Measurements from ENCODE around the gene SSH2.
"Not testable (repeated sequence)": the region's sequence is repeated elsewhere in the genome, so short reads cannot be mapped to it uniquely, and the experiment has no call there.

SSH2 gene

DNA sequence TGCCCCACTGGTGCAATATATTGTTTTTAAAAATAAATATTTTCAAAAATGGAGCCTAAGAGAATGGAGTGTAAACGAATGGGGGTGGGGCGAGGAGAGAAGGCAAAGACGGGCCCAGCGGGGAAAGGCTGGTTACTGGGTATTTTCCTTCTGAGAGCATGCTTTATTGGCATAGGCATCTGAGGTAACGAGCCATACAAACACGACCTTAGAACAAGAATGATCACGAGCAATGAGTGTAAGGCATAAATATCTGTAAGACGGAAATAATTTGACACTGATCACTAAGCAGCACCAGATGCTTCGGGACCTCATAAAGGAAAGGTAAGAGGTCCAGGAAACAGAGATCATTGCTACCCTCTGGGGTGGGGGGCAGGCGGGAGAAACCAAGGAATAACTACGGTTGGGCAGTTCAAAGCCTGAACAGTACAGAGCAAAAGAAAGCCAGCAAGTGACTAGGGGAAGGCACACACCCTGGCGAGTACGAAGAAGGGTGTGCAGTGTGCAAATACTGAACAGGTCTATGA, 959 bp downstream of the SSH2 start:
- DNase-seq (ENCODE audit: low read depth): no peak

DNA sequence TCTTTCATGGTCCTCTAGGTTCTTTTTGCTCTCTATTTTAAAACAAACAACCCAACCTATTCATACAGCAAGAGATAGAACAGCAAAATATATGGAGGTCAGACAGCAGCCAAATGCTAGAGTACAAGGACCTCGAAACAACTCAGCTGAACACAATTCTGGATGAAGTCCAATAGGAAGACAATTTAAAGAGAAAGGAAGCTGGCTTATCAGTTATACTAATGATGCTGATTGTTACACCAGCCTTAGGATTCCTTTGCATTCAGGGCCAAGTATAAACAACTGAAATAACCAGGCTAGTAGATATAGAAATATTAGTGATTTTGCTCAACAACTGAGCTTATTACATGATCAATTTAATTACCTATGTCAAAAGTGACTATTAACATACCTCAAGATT, 2.5 kb downstream of the SSH2 start:
- no peak for DNase-seq (ENCODE audit: low read depth)

DNA sequence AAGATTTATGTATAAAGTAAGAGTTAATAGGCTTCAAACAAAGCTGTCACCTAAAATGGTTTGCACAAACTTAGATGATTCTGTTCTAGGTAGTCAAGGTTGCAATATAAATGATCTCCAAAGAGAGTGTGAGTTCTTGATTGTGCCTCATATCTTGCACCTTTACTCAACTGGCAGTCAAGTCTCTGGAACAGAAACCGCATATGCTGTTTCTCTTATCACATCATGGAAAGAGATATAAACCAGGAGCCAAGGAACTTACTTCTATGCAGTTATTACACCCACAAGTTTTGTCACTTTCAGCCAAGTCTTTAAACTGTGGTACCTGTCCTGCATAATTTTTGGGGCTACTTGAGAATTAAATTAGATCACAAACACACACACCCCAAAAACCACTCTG, 5.2 kb downstream of the SSH2 start:
- DNase-seq (ENCODE audit: low read depth): no peak

DNA sequence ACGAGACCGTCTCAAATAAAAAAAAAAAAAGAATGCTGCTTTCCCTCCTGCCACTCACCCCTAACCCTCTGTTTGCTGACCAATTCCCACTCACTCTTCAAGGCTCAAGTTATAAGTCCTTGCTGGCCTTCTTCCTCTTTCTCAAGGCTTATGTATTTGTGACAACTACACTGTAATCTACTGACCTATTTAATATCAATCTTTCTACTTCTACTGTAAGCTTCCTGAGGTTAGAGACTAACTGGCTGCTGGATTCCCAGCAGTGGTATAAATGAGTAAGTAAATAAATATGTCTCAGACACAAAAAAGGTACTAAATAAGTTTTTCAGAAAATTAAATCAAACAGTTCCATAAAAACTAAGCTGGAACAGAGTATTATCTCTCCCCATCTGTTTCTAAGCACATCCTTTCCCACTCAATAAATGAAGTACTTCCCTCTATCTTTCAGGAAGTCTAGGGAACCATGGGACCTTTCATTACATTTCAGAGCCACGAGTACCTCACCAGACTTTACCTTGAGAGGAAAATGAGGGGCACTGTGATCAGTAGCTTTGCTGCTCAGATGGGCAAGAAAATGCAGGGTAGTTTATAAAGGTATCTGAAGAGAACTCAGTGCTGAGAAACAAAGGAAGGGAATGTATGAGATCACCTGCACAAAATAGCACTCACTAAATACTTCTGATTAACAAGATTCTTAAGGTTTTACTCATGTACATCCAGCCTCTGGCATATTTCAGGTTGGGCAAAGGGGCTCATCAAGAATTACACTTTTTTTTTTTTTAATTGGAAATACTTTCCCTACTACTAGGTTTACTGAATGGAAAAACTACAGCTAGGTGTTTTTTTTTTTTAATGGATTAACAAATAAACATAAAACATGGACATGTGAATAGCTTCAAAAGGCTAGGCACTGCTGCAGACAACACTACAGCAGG, 10.8 kb downstream of the SSH2 start:
- no peak for DNase-seq (ENCODE audit: low read depth)

DNA sequence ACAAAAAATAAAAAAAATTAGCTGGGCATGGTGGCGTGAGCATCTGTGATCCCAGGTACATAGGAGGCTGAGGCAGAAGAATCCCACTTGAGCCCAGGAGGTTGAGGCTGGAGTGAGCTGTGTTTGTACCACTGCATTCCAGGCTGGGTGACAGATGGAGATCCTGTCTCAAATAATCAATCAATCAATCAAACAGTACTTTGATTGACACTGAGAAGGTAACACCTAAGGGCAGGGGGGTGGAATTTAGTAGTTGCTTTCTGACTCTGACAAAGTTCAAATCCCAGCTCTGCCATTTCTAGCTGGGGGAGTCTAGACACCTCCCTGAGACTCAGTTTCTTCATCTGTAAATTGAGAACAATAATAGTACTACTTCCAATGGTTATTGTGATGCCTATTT, 12.0 kb downstream of the SSH2 start:
- no peak for DNase-seq (ENCODE audit: low read depth)

DNA sequence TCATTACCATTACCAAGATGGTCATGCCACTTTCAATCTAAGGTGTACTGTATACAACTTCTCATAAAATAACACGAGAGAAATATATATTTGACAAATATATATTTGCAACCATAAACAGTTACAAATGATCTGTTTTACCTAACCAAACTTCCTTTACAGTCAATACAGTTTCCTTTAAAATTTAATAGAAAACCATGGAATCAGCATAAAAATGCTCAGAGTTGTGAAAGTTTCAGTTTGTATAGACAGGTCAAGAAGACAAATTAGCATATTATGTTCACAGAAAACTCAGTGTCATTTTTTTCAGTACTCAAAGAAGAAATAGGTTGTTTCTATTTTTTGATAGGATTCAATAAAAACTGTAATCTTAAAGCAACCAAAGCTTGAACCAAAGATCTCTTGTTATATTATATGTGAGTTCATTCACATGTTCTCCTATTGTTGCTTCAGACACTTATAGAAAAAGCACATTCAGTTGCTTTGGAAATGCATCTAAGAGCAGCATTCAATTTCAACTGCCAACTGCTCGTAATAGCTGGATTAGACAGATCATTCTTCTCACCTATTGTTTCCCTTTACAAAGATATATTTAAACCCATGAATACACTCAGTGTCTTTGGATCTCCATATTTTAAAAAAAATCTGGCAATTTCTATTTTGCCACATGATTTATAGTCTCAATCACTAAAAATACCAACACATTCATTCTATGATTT, 15.1 kb downstream of the SSH2 start:
- no peak for DNase-seq (ENCODE audit: low read depth)

DNA sequence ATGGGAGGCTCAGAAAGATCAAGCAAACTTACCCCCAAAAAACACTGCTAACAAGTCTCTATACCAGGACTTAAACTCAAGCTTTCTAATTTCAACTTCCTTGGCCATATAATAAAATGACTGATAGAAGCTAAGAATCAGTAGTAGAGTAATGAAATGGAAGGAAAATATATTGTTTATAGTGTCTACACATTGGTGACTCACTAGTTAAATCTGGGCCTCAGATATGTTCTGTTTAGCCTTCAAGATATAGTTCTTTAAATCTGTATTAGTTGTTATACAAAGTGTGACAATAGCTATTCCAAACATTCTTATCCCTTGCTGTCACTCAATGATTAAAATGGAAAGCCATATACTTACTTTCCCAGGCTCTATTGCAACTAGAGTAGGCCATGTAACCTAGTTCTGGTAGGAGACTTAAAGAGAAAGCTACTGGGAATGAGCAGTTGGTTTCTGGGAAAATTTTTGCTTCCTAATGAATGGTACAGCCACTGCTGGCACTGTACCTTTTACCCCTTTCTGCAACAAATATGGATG, 18.3 kb downstream of the SSH2 start:
- no peak for DNase-seq (ENCODE audit: low read depth)

DNA sequence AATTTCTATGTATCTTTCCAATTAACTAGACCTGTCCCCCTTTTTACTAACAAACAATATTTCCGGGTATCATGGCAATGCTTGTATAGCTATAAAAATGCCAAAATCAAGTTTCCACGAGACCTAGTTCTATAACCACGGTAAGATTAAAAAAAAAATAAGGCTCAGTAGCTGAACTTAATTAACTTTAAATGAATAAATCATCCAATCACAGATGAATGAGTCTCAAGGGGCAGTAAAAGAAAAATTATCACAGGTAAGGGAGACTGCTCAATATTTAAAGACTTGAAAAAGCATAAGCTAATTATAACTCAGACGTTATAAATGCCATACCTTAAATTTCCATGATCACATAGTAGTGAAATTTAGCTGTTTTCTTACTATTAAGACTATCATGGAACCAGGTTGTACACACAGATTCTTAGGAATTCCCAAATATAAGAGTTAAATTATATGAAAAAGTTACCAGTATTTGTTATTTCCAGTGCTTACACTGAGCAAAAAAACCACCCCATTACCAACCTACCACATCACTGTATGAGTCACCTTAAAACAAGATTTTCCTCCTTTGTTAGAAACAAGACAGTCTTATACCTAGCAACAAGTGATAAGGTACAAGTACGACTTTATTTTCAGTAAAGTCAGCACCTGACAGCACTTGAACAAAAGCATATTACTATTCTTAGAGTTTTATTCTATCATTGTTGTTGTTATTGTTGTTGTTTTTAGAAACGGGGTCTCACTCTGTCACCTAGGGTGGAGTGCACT, 20.6 kb downstream of the SSH2 start:
- no peak for DNase-seq (ENCODE audit: low read depth)

DNA sequence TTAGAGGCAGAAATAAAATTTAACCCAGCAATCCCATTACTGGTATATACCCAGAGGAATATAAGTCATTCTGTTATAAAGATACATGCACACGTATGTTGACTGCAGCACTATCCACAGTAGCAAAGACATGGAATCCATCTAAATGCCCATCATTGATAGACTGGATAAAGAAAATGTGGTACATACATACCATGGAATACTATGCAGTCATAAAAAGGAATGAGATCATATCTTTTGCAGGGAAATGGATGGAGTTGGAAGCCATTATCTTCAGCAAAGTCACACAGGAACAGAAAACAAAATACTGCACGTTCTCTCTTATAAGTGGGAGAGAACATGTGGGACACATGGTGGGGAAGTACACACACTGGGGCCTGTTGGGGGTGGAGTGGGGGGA, 23.1 kb downstream of the SSH2 start:
- DNase-seq (ENCODE audit: low read depth): no peak

DNA sequence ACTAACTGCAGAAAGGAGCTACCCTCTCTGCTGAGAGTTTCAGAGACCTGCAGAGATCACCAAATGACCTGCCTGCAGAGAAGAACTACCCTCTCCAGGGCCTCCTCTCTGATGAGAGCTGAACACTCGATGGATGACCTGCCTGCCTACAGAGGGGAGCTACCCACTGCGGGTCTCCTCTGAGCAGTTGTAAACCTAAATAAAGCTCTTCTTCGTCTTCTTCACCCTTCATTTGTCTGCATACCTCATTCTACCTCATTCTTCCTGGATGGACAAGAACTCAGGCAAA, 24.2 kb downstream of the SSH2 start:
- DNase-seq (ENCODE audit: low read depth): no peak

DNA sequence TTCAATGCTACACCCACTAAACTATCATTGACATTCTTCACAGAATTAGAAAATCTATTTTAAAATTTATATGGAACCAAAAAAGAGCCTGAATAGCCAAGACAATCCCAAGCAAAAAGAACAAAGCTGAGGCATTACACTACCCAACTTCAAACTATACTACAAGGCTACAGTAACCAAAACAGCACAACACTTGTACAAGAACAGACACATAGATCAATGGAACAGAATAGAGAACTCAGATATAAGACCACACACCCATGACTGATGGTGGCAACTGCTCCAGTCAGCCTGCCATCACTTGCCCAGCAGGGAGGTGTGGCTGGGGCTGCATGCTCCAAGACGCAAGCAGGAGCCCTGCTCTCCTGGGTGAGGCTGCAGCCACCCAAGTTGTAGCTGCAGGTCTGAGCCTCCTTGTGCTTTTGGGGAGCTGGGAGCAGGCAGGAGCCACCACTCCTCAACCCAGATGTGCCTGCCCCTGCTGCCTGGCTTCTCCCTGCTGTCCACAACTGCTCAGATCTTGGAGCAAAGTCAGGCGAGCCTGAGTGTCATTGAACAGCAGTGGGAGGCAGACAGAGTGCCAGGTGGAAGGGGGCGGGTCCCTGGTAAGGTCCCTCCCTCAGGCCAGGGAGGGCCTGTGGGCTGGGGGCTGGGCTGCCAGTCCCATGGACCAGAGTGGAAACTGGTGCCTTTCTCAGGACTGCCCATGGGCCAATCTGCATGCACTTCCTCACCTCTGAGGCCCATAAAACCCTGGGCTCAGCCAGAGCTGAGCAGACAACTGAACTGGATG, 24.7 kb downstream of the SSH2 start:
- no peak for DNase-seq (ENCODE audit: low read depth)

DNA sequence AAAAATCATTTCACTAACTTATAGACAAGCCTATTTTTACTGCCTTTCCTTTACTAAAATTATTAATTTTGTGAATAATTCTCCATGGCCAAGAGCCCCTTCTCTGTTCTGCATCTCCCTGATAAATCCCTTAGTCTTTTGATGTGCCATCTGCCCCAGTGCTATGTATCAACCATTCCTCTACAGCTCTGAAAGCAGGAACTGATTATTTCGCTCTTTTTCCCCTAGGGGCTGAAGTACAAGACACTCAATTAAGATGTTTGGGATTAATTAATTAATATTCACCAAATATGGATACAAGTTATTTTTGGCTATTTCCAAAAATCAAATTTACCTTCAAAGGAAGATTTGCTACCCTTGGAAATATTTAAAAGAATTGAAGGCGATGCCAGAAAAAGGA, 26.6 kb downstream of the SSH2 start:
- no peak for DNase-seq (ENCODE audit: low read depth)

DNA sequence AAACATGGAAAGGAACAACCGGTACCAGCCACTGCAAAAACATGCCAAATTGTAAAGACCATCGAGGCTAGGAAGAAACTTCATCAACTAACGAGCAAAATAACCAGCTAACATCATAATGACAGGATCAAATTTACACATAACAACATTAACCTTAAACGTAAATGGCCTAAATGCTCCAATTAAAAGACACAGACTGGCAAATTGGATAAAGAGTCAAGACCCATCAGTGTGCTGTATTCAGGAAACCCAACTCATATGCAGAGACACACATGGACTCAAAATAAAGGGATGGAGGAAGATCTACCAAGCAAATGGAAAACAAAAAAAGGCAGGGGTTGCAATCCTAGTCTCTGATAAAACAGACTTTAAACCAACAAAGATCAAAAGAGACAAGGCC, 32.9 kb downstream of the SSH2 start:
- DNase-seq (ENCODE audit: low read depth): not testable (repeated sequence)

DNA sequence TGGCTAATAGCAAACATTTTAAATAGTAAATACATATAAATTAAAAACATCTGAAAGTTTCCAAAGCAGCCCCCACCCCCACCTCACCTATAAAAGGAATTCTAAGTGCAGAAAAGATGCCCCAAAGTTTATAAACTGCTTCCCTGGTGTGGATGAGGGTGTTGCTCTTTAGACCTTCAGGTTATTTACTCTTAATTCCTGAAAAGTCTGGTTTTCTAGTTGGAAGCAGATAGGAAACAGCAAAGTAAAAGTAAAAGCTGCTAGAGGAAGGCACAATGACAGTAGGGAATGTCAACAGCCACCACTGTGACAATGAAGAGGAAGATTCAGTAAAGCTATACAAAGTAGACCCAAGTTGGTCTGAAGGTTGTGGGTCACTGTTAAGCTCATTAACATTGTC, 37.8 kb downstream of the SSH2 start:
- DNase-seq (ENCODE audit: low read depth): no peak

DNA sequence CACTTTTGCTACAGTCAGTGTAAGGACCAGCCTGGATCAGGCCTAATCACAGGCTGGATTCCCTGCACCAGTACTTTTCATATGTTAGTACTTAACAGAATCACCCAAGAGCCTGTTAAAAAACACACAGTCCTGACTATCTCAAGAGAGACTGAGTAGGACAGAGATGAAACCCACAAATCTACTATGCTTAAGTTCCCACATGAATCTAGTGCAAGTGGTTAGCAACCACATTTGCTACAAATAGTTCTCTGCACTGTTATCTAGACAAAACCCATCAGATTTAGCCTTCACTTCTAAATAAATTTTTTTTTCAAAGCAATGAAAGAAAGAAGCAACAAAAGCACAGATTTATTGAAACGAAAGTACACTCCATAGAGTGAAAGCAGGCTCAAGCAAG, 38.9 kb downstream of the SSH2 start:
- DNase-seq (ENCODE audit: low read depth): no peak

DNA sequence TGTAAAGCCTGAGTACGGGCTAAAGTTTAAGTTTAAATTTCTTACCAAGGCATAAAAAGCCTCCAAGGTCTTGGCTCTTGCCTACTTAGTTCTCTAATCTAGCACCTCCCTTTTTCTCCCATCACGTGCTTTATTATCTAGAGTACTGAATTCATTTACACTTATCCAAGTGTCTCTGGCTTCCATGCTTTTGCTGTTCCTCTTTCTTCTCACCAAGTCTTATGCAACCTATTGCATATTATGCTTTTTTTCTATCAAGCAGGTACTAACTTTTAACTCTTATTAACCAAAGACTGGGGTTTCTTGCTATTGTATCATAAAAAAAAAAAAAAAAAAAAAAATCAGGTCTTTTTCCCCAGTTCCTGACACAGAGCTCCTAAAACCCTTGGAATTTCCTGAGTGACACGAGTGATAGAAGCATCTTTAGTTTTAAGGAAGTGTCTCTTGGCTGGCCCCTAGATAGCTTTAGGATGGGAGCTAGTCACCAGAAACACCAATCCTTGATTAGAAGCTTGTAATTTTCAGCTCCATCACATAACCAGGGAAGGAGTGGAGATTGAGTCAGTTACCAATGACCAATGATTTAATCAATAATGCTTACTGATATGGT, 44.9 kb downstream of the SSH2 start:
- no peak for DNase-seq (ENCODE audit: low read depth)

DNA sequence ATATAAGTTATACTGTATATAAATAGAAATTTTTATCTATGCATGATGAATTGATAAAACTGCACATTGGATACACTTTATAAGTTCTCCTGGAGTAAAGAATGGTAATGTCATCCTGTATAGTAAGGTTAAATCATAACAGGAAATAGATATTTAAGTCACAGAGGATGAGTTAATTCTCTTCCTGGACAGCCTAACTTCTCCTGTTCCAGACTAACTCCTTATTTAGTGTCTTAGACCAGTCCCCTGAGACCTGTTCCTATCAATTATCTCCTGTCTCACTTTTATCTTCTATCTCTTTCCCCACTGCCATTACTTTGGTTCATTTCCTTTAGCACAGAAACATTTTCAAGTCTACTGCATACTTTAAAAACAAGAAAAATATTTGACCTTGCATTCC, 46.5 kb downstream of the SSH2 start:
- DNase-seq (ENCODE audit: low read depth): no peak

DNA sequence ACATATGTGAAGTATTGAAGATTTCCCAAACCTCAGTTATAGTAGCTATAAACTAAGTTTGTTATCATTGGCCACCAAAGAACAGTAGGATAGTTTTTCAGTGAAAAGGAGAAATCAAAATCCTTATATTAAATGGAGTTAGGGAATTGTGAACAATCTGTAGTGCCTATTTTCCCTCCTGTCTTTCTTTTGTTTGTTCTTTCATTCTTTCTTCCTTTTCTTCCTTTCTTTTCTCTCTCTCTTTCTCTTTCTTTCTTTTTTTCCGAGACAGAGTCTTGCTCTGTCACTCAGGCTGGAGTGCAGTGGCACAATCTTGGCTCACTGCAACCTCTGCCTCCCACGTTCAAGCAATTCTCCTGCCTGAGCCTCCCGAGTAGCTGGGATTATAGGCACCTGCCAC, 48.8 kb downstream of the SSH2 start:
- no peak for DNase-seq (ENCODE audit: low read depth)

DNA sequence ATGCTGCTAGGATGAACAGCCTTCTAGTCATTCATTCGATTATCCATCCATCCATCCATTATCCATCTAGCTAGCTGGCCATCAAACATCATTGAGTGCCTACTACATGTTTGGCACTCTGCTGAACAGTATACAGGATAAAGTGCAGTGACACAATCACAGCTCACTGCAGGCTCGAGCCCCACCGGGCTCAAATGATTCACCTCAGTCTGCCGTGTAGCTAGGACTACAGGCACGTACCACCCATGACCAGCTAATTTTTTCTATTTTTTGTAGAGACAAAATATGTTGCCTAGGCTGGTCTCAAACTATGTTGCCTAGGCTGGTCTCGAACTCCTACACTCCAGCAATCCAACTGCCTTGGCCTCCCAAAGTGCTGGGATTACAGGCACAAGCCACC, 50.0 kb downstream of the SSH2 start:
- no peak for DNase-seq (ENCODE audit: low read depth)

DNA sequence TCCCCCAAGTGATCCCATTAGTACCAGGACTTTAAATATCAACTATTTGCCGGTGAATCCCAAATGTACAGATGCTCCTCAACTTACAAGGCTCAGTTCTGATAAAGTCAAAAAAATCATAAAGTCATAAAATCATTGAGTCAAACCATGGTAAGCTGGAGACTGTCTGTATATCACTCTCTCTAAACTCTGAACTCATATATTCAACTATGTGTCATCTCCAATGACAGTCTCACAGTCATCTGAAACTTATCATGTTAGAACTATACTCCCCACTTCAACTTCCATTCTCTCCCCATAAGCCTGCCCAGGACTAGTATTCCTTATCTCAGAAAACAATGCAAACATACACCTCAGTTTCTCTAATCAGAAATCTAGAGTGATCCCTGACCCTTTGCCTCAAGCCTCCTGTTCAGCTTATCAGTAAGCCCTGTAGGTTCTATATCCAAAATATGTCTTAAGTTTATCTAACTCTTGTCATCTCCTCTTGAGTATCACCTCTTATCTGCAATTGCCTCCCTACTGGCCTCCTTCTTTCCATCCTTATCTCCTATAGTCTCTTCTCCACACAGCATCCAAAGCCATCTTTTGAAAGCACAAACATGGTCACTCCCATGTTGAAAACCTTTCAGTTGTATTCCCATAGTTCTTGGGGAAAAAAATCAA, 55.0 kb downstream of the SSH2 start:
- peak; percentile 14 for DNase-seq (ENCODE audit: low read depth)

DNA sequence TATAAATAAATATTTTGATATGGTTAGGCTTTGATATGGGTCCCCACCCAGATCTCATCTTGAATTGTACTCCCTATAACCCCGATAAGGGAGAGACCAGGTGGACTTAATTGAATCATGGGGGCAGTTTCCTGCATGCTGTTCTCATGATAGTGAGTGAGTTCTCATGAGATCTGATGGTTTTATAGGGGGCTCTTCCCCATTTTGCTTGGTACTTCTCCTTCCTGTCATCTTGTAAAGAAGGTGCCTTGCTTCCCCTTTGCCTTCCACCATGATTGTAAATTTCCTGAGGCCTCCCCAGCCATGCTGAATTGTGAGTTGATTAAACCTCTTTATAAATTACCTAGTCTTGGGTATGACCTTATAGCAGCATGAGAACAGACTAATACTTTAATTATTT, 55.7 kb downstream of the SSH2 start:
- DNase-seq (ENCODE audit: low read depth): not testable (repeated sequence)
